GM19099 (cell line): ENCODE results near the gene TSKU.

Source experiments
- POLR2A ChIP-seq: IDR thresholded peaks from 3 replicates; pipeline ENCODE4 v1.6.1; 2011; ENCODE audit warnings: low read depth; ENCODE audit not compliant: insufficient read length; ENCODE audit errors: extremely low read depth

TSKU gene

GRCh38 chr11:76783294-76783895 is at the start of gene TSKU:
TSS of gene TSKU (plus strand) at chr11:76783356. CDS start at chr11:76795617, 12,261 bp downstream.
- no peak for TF ChIP-seq POLR2A

- no peak for TF ChIP-seq POLR2A
Observed at GRCh38 chr11:76734456-76735420, 48.4 kb upstream of the TSKU start.

DNA sequence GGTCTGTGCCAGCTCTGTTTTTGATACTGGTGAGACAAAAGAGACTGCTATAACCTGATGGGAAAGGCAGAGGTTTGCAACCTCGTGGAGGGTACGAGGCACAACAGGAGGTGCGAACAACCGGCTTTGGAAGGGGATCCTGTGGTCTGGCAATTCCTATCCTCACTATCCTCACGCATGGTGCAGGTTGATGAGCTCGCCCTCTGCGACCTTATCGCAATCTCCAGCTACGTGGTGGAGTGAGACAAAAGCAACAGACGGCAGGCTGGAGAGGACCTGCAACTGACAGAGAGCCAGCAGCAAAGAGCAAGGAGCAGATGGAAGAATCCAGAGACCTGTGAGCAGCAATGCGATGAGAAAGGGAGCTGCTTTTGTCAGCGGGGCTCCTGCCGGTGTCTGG is 47.3 kb upstream of the TSKU start:
- TF ChIP-seq POLR2A = no peak

- no peak for TF ChIP-seq POLR2A
Observed at GRCh38 chr11:76736266-76736665, 46.9 kb upstream of the TSKU start.

DNA sequence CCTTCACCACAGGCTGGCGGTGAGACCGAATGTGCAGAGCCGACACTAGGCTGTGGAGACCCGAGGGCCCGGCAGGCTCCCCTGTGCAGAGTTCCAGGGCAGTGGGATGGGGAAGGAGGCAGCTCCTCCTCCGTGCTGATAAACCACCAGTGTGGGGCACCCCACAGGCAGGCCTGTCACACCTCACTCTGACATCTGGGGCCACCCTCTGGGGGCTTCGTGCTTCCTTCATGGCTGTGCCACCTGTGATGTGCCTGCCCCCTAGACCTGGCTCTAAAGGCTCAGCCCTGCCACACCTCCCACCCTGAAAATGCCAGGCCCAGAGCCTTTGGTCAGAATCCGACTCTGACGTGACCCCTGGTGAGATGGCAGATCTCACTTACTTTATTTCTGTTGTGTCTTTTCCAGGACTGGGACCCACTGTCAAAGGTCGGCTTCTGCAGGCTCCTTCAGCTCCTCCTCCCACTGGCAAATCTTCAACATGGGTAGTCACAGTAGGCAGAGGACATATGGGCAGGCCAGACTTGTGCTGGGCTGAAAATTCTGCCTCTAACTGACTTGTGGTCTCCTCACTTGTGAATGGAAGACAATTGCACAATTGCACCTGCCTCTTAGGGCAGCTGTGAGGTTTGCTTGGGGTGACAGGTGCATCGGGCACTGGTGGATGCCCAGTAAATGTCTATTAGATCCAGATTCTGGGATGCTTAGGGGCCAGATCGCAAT is 46.2 kb upstream of the TSKU start:
- TF ChIP-seq POLR2A = no peak

GRCh38 chr11:76738618-76739240 is 44.4 kb upstream of the TSKU start:
- no peak for TF ChIP-seq POLR2A

DNA sequence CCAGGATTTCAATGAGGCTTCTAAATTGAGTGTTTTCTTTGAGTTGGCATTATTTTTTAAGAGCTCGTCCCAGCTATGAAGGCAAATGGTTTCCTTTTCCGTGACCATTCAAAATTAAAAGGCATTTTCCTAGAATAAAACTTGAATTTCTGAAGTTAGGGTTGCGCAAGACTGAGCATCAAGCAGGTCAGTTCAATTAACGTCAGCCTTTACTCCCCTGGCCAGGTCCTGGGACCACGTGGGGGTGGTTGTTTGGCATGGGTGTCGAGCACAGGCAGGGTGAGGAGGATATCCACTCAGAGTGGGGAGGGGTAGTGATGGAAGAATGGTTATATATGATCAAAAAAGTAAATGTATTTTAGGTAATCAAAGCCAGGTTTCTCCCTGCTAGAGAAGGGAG is 43.4 kb upstream of the TSKU start:
- no peak for TF ChIP-seq POLR2A

- no peak for TF ChIP-seq POLR2A
Observed at GRCh38 chr11:76740772-76741171, 42.4 kb upstream of the TSKU start.

GRCh38 chr11:76742902-76743301 is 40.3 kb upstream of the TSKU start:
- no peak for TF ChIP-seq POLR2A

- TF ChIP-seq POLR2A = no peak
Observed at GRCh38 chr11:76744186-76745043, 38.7 kb upstream of the TSKU start.

DNA sequence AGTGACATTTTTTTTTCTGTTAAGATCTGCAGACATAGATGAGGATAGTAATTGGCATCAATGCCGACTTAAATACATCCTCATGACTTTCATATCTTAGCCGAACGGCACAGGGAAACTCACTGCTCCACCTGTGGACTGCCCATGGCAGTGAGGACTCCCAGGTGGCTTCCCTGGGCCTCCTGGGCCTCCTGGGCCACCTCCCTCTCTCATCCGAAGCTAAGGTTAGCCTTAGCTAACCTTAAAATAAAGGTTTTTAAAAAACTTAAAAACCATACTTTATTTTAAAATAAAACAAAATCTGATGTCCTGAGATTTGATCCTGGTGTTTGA is 38.1 kb upstream of the TSKU start:
- TF ChIP-seq POLR2A = no peak

DNA sequence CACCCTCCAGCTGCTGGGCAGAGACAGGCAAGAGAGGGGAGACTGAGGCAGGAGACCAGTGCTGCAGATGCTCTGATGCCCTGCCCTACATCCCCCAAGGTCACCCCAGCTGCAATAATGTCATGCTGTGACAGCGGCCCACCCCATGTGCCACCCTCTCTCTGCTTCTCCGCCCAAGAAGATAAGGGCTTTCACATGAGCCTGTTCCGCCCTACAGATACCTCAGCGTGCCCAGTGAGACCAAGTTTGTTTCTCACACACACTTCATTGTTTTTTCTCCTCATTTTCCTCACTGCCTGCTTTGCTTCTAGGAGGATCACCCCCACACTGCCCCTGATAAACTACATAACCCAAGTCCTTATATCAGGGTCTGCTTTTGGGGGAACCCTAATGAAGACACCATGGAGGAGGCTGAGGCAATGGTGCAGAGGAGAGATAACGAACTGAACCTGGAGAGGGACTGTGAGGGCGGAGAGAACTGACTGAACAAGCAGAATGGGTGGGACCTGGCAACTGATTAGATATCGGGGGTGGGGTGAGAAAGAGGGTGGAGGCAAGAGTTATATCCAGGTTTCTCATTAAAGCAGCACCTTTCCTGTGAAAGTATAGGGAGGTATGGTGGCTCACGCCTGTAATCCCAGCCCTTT is 37.5 kb upstream of the TSKU start:
- TF ChIP-seq POLR2A = no peak

DNA sequence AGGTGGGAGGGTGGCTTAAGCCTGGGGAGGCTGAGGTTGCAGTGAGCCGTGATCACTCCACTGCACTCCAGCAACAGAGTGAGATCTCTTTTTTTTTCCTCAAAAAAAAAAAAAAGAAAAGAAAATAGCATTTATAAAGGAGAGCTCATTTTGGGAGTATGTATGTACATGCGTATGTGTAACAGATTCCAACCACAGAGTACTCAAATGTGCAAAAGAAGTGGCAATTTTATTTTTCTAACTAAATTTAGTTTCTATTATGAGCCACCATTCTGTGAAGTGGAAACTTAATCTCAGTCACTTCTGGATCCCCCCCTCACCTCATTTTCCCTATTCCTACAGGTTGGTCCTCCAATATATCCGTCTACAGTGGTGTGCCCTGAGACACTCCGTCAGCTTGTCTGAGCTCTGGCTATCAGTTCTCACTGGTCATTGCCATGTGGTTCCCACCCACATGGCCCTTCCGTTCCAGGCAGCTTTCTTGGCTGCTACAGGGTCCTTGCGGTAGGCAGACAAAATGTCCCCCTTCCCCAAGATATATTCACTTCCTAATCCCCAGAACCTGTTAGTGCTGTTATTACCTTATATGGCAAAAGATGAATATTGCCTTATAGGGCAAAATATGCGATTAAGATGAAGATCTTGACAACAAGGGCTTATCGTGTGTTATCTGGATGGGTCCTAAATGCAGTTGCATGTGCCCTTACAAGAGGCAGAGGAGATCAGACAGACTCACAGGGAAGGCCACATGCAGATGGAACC is 35.8 kb upstream of the TSKU start:
- TF ChIP-seq POLR2A = no peak
